A673 (cell line): Measurements from ENCODE around the gene MAPK4.

Experiments used
- CTCF ChIP-seq: fragments of 300-800, 200-600 bp; sonication (generic); conservative IDR thresholded peaks from 2 replicates; pipeline ENCODE4 v1.5.1; 2017; ENCODE audit warnings: low read depth, mild to moderate bottlenecking, antibody characterized with exemption, low read length, moderate library complexity, mixed read lengths
- EZH2 ChIP-seq: fragments of 200-600 bp; sonication (generic); IDR thresholded peaks from 2 replicates; pipeline ENCODE4 v1.6.1; 2017; ENCODE audit warnings: borderline replicate concordance, low read depth, mild to moderate bottlenecking, mixed read lengths, antibody characterized with exemption, low read length; ENCODE audit not compliant: poor library complexity, severe bottlenecking

GRCh38 chr18:50527636-50528307, 32.1 kb upstream of the MAPK4 start:
- no peak for TF ChIP-seq CTCF
- no peak for TF ChIP-seq EZH2
